HepG2 (cell line): Measurements from ENCODE around the gene MORF4L1. TPM values are rescaled to one million over a fixed set of nuclear protein-coding genes. Genes with fewer than 3 reads are reported as not detected.

Source experiments
- CEBPG ChIP-seq: IDR thresholded peaks from 2 replicates; pipeline ENCODE4 v1.6.1; 2016
- FOXK2 ChIP-seq: fragments of 450-650 bp; IDR thresholded peaks from 2 replicates; pipeline ENCODE4 v1.6.1; 2016
- ISL2 ChIP-seq: sonication (generic); formaldehyde crosslinking; IDR thresholded peaks from 2 replicates; pipeline ENCODE4 v1.5.0; 2020; ENCODE audit warnings: missing genetic modification reagents
- KAT2B ChIP-seq: fragments of 150-350 bp; IDR thresholded peaks from 2 replicates; pipeline ENCODE4 v1.6.1; 2014; ENCODE audit warnings: low read depth, low read length, borderline replicate concordance
- PATZ1 ChIP-seq: sonication (generic); formaldehyde crosslinking; IDR thresholded peaks from 2 replicates; pipeline ENCODE4 v1.4.0; 2020; ENCODE audit warnings: missing genetic modification reagents
- PAWR ChIP-seq: sonication (generic); formaldehyde crosslinking; IDR thresholded peaks from 2 replicates; pipeline ENCODE4 v1.4.0; 2020; ENCODE audit warnings: missing genetic modification reagents, mild to moderate bottlenecking, borderline replicate concordance
- PHF5A ChIP-seq: IDR thresholded peaks from one replicate; pipeline ENCODE4 v1.6.1; 2018; ENCODE audit warnings: low read depth, missing genetic modification reagents; ENCODE audit not compliant: unreplicated experiment
- SIX1 ChIP-seq: sonication (generic); formaldehyde crosslinking; IDR thresholded peaks from 2 replicates; pipeline ENCODE4 v1.4.0; 2020; ENCODE audit warnings: missing genetic modification reagents, borderline replicate concordance
- SKIL ChIP-seq: sonication (generic); formaldehyde crosslinking; IDR thresholded peaks from 2 replicates; pipeline ENCODE4 v1.8.0; 2022; ENCODE audit warnings: missing genetic modification reagents, mild to moderate bottlenecking, moderate library complexity, borderline replicate concordance
- SRSF9 ChIP-seq: fragments of 200-400 bp; formaldehyde crosslinking; IDR thresholded peaks from 2 replicates; pipeline ENCODE4 v1.6.1; 2018; ENCODE audit warnings: borderline replicate concordance, mild to moderate bottlenecking, low read depth, low read length; ENCODE audit not compliant: insufficient read depth, poor library complexity, severe bottlenecking
- ZBTB7B ChIP-seq: sonication (generic); formaldehyde crosslinking; IDR thresholded peaks from 2 replicates; pipeline ENCODE4 v1.4.0; 2020; ENCODE audit warnings: missing genetic modification reagents
- ZNF138 ChIP-seq: sonication (generic); formaldehyde crosslinking; IDR thresholded peaks from 2 replicates; pipeline ENCODE4 v1.5.0; 2020; ENCODE audit warnings: mild to moderate bottlenecking, low read depth, missing genetic modification reagents
- ZNF142 ChIP-seq: sonication (generic); formaldehyde crosslinking; IDR thresholded peaks from 2 replicates; pipeline ENCODE4 v1.4.0; 2020; ENCODE audit warnings: missing genetic modification reagents
- ZNF431 ChIP-seq: sonication (generic); formaldehyde crosslinking; IDR thresholded peaks from 2 replicates; pipeline ENCODE4 v1.9.0; 2022; ENCODE audit warnings: missing genetic modification reagents, low read depth, mild to moderate bottlenecking, borderline replicate concordance
- ZSCAN20 ChIP-seq: sonication (generic); formaldehyde crosslinking; IDR thresholded peaks from 2 replicates; pipeline ENCODE4 v1.4.0; 2020; ENCODE audit warnings: missing genetic modification reagents, mild to moderate bottlenecking, borderline replicate concordance
- polyA plus RNA-seq, 8 experiments: library from polyadenylated mRNA; depleted of rRNA in 3 of 8; stranded (reverse) in 7 of 8; unstranded in 1 of 8; fragments of >200 nt; fragmentation: Illumina TruSeq in 4 of 8; extraction: Trizol in 4 of 8; gene quantifications; 2 replicates each; pipeline versions ENCODE4 v1.2.1 to v1.2.3, GENCODE V29; 2011 to 2016; ENCODE audit warnings: low read depth in 4 of 8, missing spikeins in 1 of 8, mixed read lengths in 1 of 8; ENCODE audit not compliant: insufficient read depth in 1 of 8
- total RNA-seq, 5 experiments: library from RNA; depleted of rRNA; stranded (reverse); fragments of >200 nt; fragmentation: Illumina TruSeq; extraction: Trizol; gene quantifications; 2 replicates each; pipeline ENCODE4 v1.2.3, GENCODE V29; 2016; ENCODE audit warnings: low read depth in 1 of 5

Gene MORF4L1
- total and polyA plus RNA-seq, 2 of the 13 experiments (the other 11 are each of a cell fraction or from before 2014, with no cell fraction given) = 218 to 219 TPM

DNA sequence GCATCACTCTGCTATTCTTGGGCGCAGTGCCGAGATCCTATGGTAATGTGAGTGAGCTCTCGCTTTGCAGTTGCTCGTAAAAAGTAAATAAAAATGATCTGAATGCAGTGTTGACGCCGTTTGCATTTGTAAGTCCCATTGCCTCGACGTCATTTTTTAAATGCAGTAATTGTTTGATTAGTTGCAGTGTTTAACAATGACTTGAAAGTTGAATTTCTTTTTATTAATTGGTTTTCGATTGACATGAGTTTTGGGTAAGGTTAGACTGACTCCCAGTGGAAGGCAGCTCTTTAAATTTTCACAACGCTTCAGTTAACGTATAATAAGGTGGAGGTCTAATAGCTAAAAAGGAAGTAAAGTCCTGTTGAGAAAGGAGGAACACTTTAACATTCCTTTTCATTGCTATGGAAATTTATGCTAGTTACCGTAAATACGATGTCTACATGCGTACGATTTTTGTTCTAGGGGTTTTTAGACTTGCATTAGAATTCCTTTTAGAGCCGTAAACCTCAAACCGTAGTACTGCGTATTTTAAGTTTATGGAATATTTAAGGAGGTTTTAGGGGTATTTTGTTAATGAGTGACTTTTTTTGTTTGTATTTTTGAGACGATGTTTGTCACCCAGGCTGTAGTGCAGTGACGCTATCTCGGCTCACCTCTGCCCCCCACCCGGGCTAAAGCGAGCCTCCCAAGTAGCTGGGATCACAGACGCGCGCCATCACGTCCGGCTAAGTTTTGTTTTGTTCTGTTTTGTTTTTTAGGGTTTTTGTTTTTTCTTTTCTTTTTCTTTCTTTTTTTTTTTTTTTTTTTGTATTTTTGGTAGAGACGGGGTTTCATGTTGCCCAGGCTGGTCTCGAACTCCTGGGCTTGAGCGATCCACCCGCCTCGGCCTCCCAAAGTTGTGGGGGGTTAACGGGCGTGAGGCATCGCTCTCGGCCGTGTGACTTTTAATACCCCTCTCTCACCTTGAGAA lies 1.4 kb downstream of the MORF4L1 start (continued):
- no peak for TF ChIP-seq KAT2B
- 0 out of 2 replicates have a peak, but pooled peaks have one; percentile 32 for TF ChIP-seq PATZ1
- no peak for TF ChIP-seq PHF5A (CRISPR knock-in tag)
- no peak for TF ChIP-seq ZNF142 (CRISPR knock-in tag)
- no peak for TF ChIP-seq PAWR (CRISPR knock-in tag)
- no peak for TF ChIP-seq ISL2
- 0 out of 2 replicates have a peak, but pooled peaks have one; percentile 5 for TF ChIP-seq ZBTB7B (CRISPR knock-in tag)
- TF ChIP-seq SRSF9 = no peak
- TF ChIP-seq SIX1 = no peak
- no peak for TF ChIP-seq ZSCAN20
- TF ChIP-seq ZNF431 = 0 out of 2 replicates have a peak, but pooled peaks have one; percentile 5
- TF ChIP-seq SKIL = 0 out of 2 replicates have a peak, but pooled peaks have one; percentile 2
- TF ChIP-seq FOXK2 = no peak
- TF ChIP-seq CEBPG (CRISPR knock-in tag) = no peak
- TF ChIP-seq ZNF138 (CRISPR knock-in tag) = no peak
